Stimulated activated CD8-positive, alpha-beta memory T cell treated with anti-CD3 and anti-CD28 coated beads, Interleukin-4, amount 100 ng/mL, for 48 hours (primary cell): ENCODE results near the gene ARHGEF12.

ENCODE experiments used
- DNase-seq: peaks from one replicate; pipeline ENCODE4 v3.0.0-alpha.2; 2020

Gene ARHGEF12

DNA sequence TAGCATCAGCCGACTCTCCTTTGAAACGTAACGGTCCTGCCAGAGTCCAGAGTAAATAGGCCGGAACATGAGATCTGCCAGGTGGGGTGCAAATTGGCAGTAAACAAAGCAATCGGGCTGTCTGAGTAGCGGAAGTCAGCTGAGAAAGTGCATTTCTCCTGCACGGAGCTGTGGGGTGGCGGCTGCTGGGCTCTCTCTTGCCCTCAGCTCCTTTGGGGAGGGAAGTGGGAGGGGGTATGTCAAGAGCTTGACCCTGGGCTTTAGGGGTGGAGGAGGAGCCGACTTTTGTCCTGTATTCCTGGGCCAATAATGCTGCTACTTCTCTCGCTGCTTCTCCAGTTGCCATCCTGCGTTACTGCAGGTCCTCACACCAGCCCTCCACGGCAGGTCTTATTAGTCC is 187.0 kb downstream of the ARHGEF12 start:
- DNase-seq, result no peak

DNA sequence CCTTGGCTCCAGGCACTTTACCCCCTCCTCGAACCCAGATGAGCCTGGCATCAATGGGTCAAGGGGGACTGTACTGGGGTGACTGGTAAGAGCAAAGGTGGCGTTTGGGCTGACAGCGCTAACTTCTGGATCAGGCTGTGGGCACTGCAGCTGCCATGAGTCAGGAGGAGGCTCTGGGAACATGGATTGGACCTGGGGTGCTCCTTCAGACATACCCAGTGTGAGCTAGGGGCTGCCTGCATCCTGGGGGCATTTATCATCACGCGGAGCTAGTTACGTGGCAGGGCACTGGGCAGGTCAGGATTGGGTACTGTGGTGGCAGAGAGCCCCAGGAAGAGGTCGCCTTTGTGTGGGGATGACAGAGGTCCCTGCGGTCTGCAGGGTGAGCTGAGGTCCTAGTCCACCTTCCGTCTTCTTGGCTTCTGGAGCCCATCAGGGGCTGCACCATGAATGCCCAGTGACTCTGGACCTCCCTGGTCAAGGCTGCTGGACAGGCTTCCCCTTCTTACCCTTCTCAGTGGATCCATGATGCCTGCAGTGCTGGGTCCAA is 188.4 kb downstream of the ARHGEF12 start:
- DNase-seq, result no peak

DNA sequence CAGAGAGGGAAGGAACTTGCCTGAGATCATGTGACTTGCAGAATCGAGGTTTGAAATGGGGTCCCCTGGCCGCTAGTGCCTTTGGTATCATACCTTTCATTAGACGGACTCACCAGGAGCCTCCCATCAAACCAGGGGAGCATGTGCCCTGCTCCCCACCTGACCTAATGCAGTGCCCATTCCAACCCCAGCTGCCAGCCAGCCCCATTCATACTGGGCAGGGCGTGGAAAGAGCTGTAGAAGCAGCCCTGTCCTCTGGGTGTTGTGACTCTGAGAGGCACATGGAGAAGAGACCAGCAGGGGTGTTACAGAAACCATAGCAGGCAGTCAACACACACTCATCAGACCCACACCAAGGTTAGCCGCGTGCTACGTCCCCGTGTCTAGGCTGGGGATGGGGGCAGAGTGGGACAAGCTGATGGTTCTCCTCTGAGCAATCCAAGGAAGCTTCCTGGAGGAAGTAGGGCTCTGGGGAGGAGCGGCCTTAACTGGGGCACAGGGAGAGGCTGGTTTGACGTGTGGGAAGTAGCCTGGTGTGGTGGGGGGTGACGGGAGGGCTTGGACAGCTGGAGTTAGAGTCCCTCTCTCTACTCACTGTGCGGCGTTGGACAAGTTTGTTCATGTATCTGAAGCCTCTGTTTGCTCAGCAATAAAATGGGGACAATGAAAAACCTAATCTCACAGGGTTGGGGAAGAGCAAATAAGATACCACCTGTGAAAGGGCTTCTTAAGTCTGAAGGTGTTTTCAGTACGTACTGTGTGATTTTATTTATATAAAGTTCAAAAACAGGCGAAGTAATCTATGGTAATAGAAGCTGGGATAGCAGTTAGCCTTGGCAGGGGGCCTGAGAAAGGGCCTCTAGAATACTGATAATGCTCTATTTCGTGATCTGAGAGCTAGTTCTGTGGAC is 189.3 kb downstream of the ARHGEF12 start:
- no peak for DNase-seq

DNA sequence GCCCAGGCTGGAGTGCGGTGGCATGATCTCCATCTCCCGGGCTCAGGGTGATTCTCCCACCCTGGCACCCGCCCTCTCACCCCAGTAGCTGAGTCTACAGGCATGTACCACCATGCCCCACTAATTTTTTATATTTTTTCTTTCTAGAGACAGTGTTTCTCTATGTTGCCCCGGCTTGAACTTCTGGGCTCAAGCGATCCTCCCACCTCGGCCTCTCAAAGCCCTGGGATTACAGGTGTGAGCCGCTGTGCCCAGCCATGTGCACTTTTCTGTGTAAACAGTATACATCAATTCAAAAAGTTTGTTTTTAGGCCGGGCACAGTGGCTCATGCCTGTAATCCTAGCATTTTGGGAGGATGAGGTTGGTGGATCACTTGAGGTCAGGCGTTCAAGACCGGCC is 190.0 kb downstream of the ARHGEF12 start:
- DNase-seq, result no peak

DNA sequence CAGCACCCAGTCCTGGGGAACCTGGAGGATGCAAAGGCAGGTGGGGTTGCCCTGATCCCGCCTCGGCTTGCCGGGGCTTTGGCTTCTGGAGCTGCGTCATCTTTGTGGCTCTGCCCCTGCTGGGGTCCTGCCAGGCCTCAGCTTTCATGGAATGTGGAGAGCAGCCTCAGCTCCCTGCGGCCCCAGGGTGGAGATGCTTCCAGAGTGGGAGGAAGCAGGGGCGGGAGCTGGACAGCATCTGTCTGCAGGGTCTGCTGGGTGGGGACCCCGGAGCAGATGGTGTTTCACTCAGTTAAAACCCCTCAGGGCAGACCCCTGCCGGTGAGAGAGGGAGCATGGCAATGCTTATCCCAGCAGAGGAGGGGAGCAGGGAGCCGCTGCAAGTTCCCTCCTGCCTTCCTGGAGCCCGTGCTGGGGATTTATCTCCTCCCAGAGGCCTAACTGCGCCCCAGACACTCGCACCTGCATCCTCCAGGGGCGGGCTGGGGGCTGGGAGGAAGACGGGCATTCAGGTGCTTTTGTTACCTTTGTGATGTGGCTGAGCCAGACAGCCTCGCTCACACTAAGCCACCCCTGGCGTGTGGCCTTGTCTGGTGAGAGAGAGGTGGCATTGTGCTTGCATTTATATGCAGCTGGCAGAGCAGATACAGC is 191.0 kb downstream of the ARHGEF12 start:
- DNase-seq, result no peak

DNA sequence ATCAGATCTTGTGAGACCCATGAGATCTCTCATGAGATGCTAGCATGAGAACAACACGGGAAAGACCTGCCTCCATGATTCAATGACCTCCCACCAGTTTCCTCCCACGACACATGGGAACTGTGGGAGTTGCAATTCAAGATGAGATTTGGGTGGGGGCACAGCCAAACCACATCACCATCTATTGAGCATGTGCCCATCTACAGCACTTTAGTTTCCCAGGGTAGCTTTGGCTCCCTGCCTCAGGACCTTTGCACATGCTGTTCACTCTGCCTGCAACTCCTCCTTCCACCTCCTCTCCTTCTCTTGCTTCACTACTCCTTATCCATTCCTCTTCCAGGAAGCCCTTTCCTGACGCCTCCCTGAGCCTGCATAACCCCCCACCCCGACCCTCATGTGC is 192.5 kb downstream of the ARHGEF12 start:
- no peak for DNase-seq

- DNase-seq, result no peak
These were observed 193.0 kb downstream of the ARHGEF12 start for GRCh38 chr11:120529214-120529613.

DNA sequence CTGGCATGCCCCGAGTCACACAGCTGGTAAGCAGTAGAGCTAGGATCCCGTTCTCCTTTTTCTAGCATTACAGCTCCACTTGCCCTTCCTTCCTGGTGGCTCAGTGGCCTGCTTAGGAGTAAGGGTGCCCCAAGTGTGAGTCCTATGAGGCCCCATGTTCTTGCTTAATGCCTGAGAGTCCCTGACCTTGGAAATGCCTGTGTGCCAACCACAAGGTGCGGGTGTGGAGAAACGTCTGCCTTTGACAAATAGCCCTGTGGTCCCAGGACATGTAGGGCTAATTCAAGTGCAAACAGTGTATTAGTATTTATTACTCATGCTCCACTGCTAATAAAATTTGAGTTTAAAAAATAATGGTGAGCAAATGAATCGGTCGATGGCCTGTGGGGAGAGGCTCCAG is 193.7 kb downstream of the ARHGEF12 start:
- DNase-seq, result no peak

GRCh38 chr11:120532082-120532831 is 196.0 kb downstream of the ARHGEF12 start:
- DNase-seq, result no peak

DNA sequence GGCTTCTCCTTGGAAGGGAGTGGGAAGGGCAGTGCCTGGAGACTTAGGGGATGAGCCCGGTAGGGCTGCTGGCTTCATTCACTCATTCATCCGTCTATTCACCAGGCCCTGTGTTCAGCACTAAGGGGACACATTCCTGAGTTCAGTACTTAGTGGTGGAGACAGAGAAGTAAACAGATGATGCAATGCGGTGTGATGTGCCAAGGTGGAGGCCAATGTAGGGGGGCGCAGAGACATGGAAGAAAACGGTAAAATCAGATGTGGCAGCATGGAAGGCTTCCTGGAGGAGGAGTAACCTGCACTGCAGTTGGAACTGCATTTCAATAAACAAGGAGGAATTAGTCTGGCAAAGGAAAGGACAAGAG is 196.6 kb downstream of the ARHGEF12 start:
- DNase-seq, result no peak

- no peak for DNase-seq
These were observed 200.0 kb downstream of the ARHGEF12 start for GRCh38 chr11:120536091-120536796.

DNA sequence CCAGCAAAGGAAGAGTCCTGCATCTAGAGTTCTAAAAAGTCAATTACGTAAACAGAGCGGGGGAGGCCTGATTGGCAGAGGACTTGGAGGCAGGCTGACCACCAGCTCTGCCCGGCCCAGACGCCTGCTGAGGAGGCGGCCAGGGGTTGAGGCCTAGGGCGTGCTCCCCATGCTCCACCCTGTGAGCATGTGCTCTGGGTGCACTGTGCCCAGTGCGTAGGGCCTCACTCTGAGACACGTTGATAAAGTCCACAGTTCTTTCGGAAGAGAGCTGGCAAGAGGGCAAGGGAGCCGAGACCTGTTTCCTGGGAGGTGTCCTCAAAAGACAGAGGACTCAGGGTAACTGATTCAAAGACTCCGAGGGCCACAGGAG is 200.6 kb downstream of the ARHGEF12 start:
- DNase-seq, result no peak

DNA sequence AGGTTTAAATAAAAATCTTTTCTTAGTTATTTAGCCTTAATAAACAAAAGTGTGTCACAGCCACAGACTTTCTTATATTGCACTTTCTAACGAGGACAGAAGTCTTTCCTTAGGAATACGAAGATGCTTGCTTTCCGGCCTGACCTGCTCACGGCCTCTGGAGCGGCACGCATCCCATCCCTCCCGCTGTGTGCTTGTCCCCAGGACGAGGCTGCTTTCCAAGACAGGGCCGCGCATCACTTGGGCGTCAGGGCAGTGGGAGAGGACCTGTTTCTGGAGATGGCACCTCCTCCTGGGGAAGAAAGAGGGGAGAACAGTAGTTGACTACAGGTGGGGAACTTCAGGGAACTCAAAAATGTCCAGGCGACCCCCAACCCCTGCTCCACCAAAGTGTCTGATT is 201.8 kb downstream of the ARHGEF12 start:
- DNase-seq, result no peak

GRCh38 chr11:120538707-120539106 is 202.5 kb downstream of the ARHGEF12 start:
- no peak for DNase-seq
